DND-41 (cell line): ENCODE results near the gene LPCAT3.

Source experiments
- CTCF ChIP-seq: IDR thresholded peaks from 2 replicates; pipeline ENCODE4 v1.5.1; 2012; ENCODE audit warnings: borderline replicate concordance, low read length, moderate library complexity, mild to moderate bottlenecking; ENCODE audit not compliant: poor library complexity, severe bottlenecking; ENCODE audit errors: extremely low read depth
- EZH2 ChIP-seq: IDR thresholded peaks from 3 replicates; pipeline ENCODE4 v1.6.1; 2012; ENCODE audit warnings: borderline replicate concordance, low read depth, mild to moderate bottlenecking, moderate library complexity, low read length, inconsistent platforms; ENCODE audit not compliant: severe bottlenecking

DNA sequence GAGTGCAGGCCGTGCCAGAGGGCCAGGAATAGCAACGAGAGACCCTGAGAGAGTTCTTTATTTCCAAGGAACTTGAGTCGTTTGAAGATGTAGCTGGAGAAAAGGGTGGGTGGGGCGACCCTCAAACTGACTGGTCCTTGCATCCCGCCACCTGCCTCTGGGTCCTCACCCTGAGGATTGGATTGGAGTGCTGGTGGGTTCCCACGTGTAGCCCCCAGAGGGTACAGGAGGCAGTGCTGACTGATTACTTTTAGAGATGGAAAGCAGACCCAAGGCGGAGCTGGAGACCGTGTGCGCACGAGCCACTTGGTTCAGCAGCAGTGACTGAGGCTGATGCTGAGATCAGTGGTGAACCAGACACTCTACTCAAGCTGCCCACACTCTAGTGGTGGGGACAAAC lies 40.6 kb downstream of the LPCAT3 start:
- TF ChIP-seq EZH2 (no peak), CTCF (no peak)
